NCI-H524 treated with DMSO at 0.1 percent for 48 hours (cell line): ENCODE results near the gene SLC6A16.
A peak's percentile ranks its signal among the peaks of the same experiment; 100 is the strongest.
"Not testable (repeated sequence)": the region's sequence is repeated elsewhere in the genome, so short reads cannot be mapped to it uniquely, and the experiment has no call there.

ENCODE experiments used
- DNase-seq: peaks from one replicate; lab custom pipeline; 2025; lab: John Stamatoyannopoulos, UW

Gene SLC6A16

DNA sequence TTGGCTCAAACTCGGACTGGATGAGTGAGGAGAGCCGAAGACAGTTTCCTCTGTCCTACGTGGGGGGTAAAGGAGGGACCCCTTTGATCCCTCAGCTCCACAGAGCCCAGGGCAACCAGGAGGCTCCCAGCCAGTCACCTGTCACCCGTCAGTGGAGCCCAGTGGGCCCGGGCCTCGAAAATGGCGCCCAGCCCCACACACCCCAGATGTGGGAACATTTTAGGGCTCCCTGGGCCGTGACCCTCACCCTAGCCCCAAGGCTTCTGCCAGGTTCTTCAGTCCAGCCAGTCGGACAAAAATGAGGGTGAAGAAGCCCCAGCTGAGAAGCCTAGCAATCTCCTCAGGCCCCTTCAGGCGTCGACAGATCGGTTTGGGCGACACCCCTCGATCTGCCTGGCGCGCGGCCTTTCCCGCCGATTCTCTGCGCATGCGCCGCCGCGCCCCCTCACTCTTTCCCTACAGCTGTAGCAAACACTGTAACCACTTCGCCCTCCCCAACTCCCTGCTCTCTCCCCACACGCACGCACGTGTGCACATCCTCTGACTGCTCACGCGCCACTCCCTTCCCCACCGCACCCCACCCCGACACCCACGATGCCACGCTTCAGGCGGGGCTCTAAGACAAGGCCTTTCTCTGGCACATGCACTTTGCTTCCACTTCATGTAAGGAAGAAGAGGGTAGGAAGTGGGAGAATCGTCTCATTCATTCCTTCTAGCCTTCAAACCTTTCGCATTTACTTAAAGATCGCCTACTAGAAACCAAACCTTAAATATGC, at the start of gene SLC6A16:
TSS of gene SLC6A16 (minus strand) at position 391 of the 776 bp plus-strand sequence. CDS start 13,844 bp downstream, outside the sequence.
- no peak for DNase-seq

DNA sequence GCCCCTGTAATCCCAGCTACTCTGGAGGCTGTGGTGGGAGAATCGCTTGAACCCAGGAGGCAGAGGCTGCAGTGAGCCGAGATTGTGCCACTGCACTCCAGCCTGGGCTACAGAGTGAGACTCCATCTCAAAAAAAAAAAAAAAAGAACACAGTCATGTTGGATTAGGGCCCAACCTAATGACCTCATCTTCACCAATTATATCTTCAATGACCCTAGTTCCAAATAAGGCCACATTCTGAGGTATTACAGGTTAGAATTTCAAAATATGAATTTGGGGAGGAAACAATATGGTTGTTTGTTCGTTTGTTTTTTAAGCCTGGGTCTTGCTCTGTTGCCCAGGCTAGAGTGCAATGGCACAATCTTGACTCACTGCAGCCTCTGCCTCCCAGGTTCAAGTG, 48.2 kb upstream of the SLC6A16 start:
- DNase-seq, result not testable (repeated sequence)

DNA sequence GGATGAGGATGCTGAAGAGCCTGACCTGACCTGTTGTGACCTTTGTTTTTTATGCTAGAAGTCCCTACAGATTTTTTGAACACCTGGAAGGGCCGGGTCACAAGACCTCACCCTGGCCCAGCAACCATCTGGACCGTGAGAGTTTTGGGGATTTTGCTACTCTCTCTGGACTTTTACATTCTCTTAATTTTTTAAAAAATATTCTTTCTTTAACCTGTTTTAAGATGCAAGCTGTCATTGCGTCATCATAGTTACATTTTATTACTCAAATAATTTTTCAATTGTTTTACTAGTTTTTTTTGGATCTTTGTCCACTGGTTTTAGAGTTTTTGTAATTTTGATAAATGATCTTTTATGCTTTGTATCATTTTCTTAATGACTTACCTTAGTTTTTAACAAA, 46.2 kb upstream of the SLC6A16 start:
- DNase-seq, result no peak

DNA sequence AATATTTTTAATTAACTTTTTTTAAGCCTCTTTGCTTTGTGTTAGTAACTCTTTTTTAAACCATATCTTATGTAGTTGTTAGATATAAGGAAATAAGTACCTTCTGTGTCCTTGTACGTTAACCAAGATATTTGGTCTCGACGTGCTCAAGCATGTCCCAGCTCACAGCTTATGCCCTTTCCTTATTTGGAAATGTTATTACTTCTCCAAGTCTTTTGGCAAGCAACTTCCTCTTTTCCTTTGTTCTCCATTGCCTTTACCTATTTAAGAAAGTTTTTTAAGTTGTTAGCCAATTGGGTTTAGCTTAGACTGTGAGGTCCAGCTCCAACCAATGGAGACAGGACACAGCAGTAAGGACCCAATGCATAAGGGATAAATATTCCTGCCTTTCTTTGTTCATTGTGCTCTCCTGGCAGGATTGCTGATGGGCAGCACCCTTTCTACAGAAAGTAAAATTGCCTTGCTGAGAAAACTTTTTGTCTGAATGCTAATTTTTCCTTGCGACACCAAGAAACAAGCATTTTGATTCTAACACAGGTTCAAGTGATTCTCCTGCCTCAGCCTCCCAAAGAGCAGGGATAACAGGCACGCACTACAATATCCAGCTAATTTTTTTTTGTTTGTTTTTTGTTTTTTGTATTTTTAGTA, 43.8 kb upstream of the SLC6A16 start:
- no peak for DNase-seq

DNA sequence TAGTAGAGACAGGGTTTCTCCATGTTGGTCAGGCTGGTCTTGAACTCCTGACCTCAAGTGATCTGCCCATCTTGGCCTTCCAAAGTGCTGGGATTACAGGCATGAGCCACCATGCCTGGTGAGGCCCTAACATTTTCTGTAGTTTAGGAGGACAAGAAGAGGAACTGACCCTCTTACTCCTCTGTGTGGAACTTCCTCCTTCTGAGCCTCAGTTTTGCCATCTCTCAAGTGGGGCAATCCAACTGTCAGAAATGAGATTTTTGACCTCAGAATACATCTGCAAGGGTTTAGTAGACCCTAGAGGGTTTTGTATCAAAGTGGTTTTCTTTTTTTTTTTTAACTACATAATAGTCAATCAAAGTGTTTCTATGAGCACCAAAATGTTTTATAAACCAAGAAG, 41.1 kb upstream of the SLC6A16 start:
- no peak for DNase-seq

DNA sequence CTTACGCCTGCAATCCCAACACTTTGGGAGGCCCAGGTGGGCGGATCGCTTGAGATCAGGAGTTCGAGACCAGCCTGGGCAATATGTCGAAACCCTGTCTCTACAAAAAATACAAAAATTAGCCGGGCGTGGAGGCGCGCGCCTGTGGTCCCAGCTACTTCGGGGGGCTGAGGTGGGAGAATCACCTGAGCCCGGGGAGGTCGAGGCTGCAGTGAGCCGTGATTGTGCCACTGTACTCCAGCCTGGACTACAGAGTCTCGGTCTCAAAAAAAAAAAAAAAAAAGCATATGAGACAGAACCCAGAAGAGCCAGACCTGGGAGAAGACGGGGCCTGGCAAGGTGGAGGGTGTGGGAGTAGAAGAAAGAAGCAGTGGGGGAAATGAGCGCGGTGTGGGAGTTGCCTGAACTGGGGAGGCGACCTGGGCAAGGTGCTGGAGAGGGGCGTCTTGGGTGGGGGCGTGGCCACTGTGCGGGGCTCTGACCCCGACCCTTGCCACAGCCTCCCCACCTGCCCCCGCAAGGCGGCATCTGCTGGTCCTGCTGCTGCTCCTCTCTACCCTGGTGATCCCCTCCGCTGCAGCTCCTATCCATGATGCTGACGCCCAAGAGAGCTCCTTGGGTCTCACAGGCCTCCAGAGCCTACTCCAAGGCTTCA, 39.2 kb upstream of the SLC6A16 start:
- no peak for DNase-seq

DNA sequence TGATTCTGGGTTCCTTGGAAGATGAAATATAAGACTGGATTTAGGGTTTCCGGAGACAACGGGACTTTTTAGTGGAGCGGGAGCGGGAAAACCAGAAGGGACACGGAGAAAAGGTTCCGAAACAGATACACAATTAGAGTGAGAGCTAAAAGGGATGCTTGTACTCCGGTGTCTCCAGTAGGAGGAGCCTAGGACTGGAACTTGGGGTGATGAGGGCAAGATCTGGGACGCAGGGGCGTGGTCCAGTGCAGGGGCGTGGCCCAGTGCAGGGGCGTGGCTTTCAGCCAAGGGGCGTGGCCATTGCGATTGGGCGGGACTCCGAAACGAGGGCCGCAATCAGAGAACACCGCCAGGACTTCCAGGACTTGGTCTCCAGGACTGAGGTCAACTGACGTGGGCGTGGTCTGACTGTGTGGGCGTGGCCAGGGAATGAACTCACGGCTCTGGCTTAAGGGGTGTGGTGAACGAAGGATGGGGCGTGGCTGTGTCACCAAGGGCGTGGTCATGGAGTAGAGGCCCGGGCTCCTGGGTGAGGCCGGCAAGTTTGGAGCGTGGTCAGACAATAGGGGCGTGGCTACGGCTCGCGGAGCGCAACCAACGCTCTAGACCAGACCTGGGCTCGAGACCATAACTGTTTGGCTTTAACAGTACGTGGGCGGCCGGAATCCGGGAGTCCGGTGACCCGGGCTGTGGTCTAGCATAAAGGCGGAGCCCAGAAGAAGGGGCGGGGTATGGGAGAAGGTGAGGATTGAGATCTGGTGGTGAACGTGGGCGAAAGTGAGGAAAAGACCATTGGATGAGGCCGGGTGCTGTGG, 38.5 kb upstream of the SLC6A16 start, which contains the start of gene DKKL1:
TSS of gene DKKL1 (plus strand) at position 610 of the 815 bp plus-strand sequence. CDS start at position 732, 122 bp downstream.
- peak; percentile 58 for DNase-seq

DNA sequence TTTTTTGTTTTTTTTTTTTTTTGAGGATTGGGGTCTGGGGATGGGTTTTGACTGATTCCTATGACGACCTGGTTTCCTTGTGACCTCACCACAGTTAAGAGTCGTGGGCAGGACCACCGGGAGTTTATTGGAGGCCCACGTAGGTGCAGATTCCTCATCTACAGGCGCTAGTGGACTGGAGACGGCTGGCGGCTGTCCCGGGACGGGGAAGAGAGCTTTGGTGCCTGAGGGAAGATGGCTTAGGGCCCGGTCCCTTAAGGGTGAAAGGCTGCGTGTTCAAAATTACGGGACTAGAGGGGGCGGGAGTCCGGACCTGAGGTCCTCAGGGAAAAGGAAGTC, 37.9 kb upstream of the SLC6A16 start:
- no peak for DNase-seq

DNA sequence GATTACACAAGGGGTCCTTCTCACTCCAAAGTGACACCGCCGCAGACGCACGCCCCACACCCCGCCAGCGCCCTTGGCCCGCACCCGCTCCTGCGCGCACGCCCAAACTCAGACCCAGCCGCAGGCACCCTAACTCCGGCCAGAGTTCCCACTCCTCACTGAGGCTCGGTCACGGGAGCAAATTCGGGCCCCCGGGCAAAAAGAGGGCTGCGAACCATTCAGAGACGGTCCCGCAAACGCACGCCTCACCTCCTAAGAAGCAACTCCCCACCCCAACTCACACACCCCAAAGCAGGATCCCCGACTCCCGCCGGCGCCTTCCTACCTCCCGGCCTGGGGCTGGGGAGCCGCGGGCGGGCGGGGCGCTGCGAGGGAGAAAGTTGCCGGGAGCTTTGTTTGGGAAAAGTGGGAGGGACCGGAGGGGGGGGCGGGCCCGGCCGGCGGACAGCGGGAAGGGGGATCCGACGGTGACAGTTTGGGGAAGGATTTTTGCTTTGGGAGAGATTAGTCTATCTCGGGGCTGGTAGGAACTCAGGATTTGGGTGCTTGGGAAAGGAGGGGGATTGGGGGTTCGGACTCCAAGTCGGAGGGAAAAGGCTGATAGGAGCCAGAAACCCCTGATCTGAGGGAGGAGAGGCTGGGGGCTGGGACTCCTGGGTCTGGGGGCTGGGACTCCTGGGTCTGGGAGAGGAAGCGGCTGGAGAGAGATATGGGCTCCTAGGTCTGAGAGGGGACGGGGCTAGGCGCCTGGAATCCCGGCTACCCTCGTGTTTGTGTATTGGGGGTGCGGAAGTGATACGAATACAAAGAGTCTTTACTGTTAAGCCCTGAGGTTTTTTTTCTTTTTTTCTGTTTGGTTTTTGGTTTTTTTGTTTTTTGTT, 37.3 kb upstream of the SLC6A16 start, which contains the start of gene TEAD2:
TSS of gene TEAD2 (minus strand) at position 369 of the 881 bp plus-strand sequence. CDS start 2,341 bp downstream, outside the sequence.
- DNase-seq, result no peak

DNA sequence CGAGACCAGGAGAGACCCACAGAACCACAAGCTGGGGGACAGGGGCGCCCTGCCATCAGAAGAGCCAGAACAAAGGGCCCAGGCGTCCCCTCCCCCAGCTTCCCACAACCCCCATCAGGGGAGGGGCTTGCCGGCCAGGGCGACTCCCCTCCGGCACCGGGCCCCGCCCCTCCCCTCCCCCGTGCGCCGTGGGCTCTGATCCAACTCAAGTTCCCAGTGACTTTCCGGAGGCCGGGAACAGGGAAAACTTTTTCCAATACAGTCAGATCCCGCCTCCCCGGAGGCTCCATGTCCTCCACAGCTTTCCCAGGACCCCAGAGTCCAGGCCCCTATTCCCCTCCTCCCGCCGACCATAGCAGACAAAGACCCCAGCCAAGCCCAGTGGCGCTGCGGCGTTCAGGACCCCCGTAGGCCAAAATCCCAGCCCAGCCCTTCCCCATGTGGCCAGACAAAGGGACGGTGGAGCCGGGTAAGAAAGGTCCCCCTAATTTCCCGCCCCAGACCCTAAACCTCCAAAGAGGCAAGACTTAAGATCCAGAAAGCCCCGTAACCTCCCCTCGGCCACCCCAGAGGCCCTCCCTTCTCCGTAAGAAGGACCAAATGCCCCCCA, 36.6 kb upstream of the SLC6A16 start:
- DNase-seq, result no peak

DNA sequence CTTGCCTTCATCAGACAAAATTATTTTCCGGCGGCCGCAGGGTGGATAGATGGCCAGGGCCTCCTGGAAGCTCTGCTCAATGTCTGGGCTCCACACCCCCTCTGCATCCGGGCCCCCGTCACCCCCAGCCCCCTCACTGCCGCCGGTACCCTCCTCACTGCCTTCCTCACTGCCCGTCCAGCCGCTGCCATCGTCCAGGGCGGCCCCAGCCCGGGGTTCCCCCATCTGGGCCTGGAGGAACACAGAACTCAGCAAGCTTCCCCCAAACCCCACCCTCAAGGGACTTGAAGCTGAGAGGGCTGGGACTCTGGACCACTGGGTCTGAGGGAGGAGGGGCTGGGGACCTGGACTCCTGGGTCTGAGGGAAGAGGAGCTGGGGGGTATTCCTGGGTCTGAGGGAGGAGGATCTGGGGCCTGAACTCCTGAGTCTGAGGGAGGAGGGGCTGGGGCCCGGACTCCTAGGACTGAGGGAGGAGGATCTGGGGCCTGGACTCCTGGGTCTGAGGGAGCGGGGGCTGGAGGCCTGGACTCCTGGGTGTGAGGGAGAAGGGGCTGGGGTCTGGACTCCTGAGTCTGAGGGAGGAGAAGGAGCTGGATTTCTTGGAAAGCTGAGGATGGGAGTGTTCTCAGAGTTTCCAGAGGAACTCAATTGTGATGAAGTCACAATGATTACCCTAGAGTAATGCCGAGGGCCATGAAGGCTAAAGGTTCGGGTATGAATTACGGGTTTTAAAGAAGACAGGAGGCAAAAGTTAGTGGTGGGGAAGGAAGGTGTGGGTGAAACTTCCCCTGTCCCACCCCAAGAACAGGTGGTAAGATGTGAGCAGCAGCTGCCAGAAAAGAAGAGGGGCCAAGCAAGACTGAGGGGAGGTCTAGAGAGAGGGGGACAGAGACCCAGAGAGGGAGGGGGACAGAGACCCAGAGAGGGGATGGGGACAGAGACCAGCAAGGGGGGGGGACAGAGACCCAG, 35.1 kb upstream of the SLC6A16 start:
- DNase-seq, result no peak

DNA sequence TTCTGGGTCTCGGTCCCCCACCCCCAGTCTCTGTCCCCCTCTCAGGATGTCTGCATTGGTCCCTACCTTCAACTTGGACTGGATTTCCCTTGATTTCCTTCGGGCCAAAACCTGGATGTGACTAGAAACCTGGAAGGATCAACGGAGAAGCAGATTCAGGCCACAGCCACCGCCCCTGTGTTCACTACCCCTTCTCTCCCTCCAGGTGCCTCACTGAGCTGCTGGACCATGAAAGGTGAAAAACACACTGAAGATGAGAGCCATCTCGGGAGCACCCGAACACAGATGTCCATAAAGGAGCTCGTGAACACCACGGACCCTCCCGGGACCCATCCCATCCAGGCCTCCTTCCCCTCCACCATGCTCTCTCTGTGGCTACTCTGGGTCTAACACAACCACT, 32.2 kb upstream of the SLC6A16 start:
- no peak for DNase-seq

DNA sequence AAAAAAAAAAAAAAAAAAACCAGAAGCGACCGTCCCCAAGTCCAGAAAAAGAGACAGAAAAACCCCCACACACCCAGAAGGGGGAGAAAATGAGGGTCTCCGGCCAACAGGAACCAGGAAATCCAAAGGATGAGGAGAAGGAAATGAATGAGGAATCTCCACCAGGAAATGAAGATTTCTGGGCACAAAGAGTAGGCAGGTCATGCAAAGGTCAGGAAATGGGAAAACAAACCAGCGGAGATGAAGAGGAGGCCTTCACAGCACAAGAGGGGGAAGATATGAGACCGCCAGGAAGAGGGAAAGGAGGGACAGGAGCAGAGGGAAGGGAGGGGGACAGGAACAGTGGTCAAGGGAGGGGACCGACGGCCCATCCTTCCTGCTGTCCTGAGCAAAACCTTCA, 31.4 kb upstream of the SLC6A16 start:
- DNase-seq, result no peak

DNA sequence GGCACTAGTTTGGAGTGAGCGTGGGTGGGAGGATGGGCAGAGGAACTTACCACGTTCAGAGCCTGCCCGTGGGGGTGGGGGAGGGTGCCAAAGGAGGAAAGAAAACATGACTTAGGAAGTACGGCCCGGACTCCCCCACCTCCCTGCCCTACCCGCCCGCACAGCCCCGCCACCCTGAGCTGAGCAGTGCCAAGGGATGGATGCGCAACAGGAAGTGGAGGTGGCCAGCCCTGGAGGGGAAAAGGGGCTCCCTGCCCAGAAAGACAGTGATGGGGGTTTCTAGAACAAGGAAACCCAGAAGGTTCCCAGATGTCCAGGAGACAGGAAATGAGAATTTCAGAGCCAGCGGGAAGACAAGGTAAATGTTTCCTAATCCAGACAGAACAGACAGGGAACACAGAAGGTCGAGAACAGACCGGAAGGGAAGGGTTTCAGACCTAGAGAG, 30.9 kb upstream of the SLC6A16 start:
- DNase-seq, result no peak

DNA sequence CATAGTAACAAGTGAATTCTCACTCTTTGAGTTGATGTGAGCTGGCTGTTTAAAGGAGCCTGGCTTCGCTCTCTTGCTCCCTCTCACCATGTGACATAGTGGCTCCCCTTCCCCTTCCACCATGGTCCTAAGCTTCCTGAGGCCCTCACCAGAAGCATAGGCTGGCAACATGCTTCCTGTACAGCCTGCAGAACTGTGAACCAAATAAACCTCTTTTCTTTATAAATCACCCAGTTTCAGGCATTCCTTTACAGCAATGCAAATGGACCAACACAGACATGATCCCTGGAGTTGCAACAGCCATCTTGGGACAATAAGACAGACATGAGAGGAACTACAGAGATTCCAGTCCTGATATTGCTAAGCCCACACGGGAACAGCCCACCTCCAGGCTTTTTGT, 24.6 kb upstream of the SLC6A16 start:
- DNase-seq, result no peak

DNA sequence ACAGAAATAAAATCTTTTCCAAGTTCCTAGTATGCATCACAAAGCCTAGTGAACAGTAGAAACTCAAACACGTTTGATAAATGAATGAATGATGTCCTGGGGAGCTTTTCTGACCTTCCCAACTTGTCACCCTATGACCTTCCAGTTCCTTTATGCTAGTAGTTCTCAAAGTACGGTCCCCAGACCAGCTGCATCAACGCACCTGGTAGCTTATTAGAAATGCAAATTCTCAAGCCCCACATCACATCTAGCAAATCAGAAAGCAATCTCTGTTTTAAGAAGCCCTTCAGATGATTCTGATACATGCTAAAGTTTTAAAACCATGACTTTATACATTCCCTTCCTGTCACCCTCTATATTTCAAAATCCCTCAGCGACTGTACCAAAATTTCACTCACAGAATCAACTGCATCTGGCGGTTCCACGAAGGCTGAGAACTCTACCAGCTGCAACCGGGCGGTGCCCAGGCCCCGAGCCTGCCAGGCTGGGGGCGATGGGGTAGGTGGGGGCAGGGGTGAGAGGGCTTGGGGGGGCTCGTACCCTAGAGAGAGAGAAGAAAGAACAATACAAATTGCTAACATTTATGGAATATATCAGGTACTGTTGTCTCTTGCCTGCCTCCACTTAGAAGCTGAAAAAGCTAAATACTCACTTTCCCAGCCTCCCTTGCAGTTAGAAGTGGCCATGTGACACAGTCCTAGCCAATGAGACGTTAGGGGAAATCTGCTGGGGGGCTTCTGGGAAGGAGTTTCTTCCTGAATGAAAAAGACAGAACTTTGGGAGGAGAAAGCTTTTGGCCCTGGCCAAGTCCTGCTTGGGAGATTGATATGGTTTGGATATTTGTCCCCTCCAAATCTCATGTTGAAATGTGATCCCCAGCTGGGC, 23.6 kb upstream of the SLC6A16 start:
- no peak for DNase-seq

DNA sequence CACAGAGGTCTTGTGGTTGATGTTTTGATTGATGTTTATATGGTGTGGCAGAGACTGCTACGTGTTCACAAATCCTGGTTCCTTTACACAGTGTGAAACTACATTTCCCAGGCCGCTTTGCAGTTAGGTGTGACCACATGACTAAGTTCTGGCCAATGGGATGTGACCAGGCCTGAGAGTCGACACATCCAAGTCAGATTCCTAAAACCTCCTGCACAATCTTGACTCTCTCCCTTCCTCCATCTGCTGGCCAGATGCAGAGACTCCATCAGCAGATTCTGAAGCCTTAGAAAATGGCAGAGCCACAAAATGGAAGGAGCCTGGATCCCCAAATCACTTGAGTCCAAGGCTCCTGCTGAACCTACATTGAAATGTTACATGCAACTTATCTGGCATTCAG, 22.8 kb upstream of the SLC6A16 start:
- DNase-seq, result peak; percentile 79

DNA sequence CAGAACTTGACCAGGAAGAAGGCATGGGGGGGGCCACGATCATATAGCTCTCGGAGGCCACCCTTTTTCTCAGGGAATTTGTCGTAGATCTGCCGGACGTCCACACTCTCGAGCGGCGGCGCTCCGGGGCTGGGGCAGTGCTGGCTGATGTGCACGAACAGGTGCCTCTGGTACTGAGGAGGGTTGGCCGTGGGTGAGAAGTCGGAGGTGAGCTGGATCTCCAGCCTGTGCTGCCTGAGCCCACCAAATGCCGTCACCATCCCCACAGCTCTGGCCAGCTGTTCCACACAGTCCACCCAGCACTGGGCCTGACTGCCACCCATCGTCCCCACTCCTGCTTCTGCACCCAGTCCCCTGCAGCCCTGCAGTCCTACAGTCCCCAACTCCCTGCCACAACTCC, 22.2 kb upstream of the SLC6A16 start:
- DNase-seq, result no peak
